Fibroblast of peridontal ligament (primary cell): ENCODE results near the gene ELL2.
"Not testable (repeated sequence)": the region's sequence is repeated elsewhere in the genome, so short reads cannot be mapped to it uniquely, and the experiment has no call there.

Experiments
- DNase-seq: peaks from one replicate; pipeline ENCODE4 v3.0.0-alpha.2; 2010; ENCODE audit errors: extremely low read depth

The ELL2 gene

DNA sequence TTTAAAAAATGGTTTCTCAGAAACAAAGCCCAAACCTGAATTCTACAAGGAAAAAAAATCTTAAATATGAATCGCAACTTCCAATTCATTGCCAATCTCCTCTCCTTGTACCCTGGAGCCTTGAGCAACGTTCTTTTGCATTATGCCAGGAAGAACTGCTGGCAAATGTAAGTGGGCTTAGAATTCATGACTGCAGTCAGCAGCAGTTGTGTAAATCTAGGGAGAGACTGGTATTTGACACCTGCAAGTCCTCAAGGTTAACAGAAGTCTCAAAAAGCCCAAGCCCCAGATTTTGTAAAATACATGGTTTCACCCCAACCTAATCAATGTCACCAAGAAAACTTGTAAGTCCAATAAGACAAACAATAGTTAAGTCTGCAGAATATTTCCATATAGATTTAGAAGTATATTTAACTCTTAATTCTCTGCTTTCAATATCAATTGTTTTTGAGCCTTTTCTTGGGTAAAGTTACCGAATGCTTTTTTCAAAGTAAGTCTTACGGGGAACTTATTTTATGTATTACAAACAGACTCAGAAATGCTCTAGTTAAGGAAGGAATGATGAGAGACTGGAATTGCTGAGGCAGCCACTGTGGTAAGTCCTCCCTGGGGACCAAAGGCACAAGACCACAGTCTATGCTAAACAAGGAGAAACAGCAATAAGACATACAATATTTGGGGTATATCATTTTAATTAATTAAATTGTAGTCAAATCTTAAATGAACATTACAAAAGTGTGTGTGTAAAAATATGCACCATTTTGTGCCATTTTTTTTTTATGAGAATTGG lies 31.3 kb downstream of the ELL2 start:
- DNase-seq, result peak; percentile 36

DNA sequence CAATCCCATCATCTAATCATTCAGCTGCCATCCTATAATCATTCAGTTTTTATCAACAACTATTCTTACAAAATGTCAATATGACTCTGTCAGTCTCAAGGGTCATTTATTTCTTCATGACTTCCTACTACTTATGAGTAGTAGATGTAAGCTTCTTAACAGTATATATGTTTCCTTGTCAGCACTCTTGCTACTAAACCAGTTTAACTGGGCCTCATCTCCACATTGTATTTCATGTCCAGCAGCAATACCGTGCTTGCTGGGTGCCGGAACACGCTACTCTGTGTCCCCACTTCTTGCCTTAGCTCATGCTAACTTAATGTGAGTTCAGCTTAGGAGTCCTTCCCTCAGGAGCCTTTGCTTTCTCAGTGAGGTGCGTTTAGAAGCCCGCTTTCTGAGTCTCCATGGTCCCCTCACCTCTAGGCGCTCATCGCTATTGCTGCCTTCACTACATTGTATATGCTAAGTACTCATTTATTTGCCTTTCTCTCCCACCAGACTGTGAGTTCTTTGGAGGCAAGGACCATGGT lies 32.9 kb downstream of the ELL2 start:
- no peak for DNase-seq

DNA sequence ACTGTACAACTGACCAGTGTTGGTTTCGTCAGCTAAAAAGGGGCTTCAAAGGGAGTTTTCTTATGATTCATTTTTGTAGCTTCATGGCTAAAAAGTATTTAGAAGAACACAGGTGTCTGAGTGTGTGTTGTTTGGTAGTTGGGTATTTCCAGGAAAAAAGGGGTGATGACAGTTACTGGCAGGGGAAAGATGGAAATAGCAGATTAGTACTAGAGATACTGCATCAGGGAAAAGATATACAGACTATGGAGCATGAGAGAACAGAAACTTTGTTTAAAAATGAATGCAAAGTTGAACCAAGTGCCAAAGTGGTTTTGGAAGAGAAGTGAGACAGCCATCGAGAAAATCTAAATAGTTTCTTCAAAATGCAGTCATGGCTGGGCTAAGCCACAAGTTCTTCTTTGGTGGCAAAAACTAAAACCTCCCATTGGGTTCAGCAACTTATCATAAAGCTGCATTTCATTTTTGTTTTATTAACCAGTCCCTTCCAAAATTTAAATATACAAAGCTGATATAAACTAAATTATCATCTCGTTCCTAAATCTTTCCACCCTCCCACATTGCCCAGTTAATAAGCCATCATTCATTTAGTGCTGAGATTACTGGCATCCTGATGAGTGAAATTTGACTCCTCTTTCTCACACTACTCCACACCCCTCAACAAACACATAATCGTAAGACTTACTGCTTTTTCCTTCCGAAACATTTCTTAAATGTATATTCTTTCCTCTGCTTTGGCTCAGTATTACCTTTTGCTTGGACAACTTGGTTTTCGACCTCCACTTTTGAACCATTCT lies 33.5 kb downstream of the ELL2 start:
- DNase-seq, result peak; percentile 34

DNA sequence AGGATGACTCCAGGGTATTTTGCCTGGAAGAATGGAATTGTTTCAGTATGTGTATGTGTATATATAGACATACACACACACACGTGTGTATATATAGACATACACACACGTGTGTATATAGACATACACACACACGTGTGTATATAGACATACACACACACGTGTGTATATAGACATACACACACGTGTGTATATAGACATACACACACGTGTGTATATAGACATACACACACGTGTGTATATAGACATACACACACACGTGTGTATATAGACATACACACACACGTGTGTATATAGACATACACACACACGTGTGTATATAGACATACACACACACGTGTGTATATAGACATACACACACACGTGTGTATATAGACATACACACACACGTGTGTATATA lies 34.4 kb downstream of the ELL2 start:
- DNase-seq, result not testable (repeated sequence)

DNA sequence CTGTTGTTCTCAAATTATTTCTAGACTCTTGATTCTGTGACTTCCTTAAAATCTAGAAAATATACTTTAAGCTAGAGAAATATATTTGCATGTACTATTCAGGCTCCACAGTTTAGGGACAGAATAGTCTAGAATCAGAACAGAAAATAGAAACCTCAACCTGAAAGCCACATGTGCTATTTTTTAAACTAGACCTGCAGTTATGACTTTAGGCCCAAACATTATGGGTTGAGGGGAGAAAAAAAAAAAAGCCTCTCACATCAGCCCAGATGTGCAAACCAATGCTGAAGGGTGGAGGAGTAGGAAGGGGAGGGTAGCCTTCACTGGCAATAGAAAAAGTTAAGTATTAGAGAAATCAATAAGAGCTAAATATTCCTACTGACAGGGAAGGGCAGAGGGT lies 35.7 kb downstream of the ELL2 start:
- no peak for DNase-seq

DNA sequence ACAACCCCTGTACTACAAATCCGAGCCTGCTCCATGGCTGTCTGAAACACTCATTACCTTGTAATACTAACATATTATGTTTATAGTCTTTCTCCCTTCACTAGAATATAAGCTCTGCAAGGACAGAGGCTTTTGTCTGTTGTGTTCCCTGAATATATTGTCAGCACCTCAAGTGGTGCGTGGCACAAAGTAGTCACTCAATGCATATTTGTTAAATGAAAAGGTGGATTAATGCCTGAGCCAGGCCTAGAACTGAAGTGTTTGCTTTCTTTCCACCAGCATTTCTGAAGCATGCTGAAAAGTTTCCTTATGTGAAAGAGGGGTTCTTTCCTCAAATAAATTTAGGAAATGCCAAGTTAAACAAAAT lies 36.3 kb downstream of the ELL2 start:
- DNase-seq, result no peak

DNA sequence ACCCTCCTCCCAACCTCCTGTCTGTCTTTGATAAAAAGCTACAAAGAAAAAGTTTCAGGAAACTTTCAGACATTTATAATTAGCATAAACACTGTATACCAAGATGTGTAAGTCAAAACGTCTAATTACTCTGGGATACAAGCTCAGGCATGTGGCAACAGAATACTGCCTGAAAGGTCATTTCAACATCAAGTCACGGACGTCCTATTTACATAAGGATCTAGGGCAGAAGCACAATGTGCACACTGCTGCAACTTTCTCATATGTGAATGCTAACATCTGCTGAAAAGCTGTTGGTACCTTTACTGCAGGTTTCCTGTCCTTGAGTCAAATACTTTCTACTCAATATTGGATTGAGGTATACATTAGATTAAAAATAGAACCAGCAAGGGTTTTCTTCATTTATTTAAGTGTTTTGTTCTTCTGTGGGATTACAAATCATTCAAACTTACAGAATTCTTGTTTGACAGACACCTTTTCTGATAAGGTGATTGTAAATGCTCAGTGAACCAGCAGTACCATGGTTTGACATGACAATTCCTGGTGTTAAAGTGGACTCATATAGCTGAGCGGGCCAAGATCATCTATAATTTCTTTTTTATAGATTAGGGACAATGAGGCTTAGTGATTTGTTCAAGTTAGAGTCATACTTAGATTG lies 36.8 kb downstream of the ELL2 start:
- DNase-seq, result peak; percentile 59

DNA sequence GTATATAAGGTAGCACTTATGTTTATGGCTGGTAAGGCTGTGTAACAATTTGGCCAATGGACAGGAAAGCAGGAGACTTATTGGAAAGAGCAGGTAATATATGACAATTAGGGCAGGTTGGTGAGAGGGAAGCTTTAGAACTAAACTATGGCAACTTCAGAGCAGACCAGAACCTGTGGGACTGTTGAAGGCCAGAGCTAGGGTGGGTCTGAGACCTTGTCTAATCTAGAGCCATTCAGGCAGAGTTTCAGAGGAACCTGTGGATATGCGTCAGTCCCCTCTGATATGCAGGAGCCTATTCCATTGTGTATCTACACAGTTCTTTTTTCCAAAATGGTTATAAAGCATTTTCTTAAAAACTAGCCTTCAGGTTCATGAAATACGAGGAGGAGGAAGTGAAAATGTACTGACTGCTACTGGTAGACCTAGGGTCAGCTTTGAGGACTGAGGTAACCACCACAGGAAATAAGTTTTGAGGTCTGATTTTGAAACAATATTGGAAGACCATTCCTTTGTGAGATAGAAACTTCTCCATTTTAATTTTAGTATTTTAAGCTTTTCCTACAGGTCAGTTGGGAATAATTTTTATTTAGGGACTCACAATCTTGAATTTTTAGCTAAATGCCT lies 37.6 kb downstream of the ELL2 start:
- DNase-seq, result no peak

DNA sequence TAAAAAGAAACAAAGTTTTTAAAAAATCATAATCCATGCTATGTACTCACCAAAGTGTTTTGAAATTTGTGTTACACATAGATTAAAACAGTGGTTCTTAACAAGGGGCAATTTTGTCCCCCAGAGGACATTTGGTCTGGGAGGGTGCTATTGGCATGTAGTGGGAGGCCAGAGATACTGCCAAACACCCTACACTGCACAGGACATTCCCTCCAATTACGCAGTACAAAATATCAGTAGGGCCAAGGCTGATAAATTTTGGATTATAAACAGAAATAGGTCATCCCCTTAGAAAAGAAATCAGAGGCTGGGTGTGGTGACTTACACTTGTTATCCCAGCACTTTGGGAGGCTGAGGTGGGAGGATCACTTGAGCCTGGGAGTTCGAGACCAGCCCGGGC lies 38.9 kb downstream of the ELL2 start:
- no peak for DNase-seq

DNA sequence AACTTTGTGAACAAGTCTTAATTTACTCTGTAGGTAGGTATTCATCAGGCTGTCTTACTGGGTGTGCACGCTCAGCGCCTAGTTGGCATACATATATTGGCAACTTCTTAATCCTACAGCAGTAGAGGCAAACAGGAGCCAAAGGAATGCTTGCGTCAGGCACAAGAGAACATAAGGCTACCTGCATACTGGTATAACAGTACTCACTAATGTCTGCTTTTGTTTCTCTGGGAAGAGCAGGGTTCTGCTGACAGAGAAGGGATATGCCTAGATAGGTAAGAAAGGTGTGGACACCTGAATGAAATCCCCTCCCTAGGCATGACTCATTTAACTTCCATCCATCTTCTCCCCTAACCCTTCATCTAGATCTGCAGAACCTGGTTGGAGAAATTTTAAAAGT lies 40.1 kb downstream of the ELL2 start:
- DNase-seq, result no peak

DNA sequence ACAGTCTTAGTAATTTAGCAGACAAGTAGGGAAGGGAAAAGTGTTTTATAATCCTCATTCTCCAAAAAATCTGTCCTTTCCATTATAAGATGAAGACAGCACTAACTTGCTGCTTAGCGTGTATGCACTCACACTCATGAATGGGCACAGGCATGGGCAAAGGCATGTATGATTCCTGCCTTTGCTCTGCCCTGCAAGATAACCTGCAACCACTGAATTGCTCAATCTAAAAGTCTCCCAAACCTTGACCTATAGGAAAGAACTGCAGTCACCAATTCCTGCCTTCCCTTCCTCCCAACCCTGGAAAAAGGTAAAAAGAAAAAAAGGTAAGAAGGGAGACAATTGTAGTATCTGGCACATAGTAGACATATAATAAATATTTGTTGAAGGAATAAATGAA lies 40.8 kb downstream of the ELL2 start:
- DNase-seq, result no peak

DNA sequence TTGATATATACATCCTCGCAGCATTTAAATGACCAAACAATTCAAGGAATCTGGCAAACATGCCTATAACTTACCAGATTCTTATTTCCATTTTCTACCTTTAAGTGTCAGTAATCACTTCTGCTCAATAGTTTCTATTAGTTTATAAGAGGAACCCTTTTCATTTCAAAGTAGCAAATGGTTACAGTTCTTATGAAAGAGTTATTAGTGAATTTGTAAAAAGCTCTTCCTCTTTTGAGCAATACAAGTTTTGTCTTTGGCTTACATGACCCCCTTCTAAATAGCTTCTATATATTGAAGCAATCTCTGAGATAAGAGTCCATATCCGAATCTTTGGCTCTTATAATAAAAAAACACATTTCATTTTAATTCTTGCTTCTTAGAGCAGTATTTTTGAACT lies 42.0 kb downstream of the ELL2 start:
- no peak for DNase-seq

DNA sequence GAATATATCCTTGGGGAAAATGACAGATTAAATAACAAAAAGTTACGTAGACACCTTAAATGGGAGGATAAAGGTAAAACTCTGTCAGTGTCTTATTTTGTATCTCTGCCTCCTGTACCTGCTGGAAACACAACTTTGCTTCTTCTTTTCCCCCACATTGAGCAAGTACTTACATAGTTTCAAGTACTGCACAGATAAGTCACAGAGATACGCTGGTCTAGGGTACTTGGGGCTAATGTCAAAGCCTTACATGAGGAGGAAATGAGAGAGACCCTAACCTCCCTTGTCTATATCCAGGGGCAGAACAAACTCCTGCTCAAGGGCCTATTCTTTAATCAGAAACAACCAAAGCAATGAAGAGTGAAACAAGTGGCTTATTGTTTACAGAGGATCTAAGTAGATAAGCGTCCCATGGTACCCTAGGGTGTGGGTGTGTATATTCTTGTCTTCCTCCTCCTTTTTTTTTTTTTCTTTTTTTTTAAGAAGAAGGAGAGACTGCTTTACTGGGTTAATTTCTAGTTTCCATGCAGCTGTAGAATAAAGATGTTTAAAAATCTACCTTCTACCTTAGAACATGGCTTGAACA lies 43.1 kb downstream of the ELL2 start:
- DNase-seq, result no peak

DNA sequence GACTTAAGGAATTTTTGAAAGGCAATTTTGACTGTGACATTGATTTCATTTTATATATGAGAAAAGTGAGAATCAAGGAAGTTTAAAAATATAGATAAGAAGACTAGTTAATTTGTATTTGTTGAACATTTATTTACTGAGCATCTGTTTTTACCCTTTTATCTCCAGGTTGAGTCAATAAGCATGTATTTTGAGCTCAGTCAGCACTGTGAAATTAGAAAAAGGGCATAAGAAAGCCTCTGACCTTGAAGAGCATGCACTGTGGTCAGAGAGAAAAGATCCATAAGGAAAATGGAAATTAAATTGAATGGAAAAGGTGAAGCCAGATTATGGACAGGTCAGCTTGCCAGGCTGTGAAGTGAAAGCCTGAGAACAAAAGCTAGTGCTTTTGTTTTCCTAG lies 44.4 kb downstream of the ELL2 start:
- DNase-seq, result no peak

DNA sequence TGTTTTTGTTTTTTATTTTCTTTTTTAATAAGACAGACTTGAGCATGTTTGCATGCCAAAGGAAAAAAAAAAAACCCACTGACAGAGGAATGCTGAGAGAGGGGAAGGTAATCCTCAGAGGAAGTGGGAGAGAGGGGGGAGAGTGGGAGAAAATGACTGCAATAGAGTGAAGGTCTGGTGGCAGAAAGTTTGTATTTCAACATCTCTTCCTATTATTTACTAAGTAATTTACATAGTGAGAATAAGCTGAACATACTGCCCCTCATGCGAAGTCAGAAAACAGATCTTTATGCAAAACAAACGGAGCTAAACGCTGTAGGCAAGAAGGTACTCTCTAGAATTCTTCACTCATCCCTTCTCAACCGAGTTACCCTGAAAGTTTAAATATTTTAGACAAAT lies 45.0 kb downstream of the ELL2 start:
- no peak for DNase-seq

DNA sequence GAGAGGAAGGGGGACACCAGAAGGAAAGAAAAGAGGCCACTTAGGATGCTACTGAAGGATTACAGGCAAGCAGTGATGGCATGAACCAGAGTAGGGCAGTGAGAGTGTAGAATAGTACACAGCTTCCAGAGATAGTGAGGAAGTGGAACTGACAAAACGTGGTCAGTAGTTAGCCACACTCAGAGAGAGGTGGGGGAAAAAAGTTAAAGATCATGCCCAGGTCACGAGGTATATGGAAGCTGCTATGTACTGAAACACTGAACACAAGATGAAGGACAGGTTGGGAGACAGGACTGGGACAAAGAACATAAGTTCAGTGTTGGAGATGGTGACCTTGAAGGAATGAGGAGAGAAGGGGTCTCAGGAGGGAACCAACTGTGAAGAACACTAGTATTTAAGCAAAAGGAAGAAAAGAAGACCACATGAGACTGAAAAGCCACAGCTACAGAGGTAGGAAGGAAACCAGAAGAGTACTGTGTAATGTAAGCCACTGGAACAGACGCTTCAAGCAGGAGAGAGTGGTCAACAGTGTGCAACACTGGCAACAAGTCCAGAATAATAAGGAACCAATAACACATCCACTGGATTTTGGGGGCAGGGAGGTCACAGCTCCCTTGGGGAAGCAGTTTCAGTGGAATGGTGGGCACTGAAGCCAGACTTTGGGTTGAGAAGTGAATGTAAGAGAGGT lies 45.5 kb downstream of the ELL2 start:
- DNase-seq, result no peak

DNA sequence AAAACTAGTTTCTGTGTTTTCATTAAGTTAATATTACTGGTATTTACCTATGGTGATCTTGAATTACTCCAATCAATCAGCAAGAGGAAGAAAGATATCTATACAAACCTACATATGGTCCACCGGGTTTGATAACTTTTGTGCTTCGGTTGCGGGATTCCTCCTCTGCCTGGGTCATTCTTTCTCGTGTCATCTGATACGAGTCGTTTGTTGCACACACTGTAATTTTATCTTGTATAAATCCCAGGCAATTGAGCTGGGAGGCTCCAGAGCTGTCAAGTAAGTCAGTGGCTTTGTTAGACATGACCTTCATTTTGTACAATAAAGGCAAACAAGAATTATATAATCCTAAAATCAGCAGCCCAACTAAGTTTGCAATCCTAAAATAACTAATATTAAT lies 48.0 kb downstream of the ELL2 start:
- no peak for DNase-seq

DNA sequence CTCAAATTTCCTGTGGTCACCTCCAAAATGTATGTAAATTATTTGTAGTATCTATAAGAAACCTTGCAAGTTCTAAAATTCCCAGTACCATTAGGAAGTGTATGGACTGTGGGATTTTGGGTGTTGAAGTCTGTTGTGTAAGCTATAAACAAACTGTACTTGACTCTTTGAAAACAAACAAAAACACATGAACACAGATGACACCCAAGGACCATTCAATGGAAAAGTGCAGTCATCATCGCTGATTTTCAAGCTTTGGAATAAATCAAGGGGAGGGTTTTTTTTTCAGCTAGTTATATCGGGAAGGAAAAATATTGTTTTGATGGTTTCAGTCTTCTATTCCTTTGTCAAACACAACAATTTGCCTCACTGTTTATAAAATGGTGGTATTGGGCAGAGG lies 49.6 kb downstream of the ELL2 start:
- no peak for DNase-seq

DNA sequence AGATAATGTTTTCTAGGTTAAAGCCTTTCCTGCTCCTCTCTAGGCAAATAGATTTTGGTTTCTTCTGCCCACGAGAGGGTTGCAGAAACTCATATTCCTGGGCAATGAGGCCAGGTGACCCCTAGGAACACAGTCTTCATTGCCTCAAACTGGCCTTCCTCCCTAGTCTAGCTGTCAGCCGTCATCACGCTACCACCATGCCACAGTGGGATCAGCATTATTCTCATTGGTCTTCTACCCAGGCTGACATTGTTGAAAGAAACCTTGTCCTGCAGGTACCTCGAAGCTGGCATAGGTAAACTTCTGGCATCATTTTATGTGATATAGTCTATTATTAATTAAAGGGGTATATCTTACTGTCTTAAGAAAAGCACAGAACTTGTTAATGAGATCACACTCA lies 51.1 kb downstream of the ELL2 start:
- DNase-seq, result no peak

DNA sequence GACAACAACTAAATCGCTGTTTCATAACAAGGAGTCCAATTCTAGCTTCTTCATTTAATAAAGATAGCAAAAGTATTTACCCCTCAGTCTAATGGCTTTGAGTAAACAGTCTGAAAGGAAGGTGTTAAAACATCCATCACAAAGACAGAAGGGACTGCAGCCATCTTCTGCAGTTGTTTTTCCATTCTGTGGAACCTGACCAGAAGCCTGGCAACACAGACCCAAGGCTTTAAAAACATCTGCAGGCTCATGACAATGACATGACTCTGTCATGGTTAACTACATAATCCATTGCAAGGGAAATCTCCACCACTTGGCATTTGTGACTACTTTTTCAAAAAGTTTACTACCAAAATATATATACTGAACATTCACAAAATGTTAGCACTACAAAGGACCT lies 51.9 kb downstream of the ELL2 start:
- DNase-seq, result no peak

DNA sequence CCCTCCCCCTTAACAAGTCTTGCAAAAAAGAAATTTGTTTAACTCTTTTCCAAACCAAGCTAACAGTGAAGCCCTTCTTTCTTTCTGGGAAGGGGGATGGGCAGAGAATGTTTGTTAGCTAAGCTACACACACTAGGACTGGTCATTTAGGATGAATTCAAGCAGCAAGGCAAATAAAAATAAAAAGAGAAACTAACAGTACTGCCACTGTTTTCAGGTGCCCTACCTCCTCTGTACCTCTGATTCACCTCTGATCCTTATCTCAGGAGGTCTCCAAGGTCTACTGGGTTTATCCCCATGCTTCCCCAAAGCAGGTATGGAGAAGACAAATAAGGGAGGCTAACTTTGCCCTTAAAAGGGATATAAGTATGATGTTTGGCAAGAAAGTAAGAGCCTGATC lies 52.9 kb downstream of the ELL2 start:
- no peak for DNase-seq
